GM18505 (cell line): ENCODE data around the gene SMG7.

Experiments used
- ATAC-seq: cut with Tn5 transposase; IDR thresholded peaks from one replicate; pipeline ENCODE4 v1.9.1; 2021; ENCODE audit not compliant: unreplicated experiment
- POLR2A ChIP-seq: IDR thresholded peaks from 4 replicates; pipeline ENCODE4 v1.6.1; 2011; ENCODE audit warnings: borderline replicate concordance; ENCODE audit not compliant: insufficient read depth, insufficient read length; ENCODE audit errors: extremely low read depth

SMG7 gene

GRCh38 chr1:183483224-183483623, 10.9 kb downstream of the SMG7 start:
- no peak for ATAC-seq
- no peak for TF ChIP-seq POLR2A

- ATAC-seq: no peak
- TF ChIP-seq POLR2A: no peak
Measured at GRCh38 chr1:183484254-183484653, 12.0 kb downstream of the SMG7 start.

DNA sequence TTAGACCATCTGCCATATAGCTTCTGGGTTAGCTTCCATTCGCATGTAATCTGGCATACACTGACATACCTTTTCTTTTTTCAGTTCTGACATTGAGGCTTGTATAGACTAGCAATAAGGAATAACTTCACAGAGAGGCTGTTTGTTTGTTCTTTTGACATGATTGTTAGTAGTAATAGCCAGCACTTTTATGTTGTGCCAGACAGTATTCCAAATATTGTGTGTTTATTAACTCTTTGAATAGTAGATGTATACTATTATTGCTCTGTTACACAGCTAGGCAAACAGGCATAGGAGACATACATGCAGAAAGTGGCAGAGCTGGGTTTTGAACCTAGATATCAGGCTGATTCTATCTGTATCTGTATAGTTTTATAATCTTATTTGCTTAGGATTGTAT, 12.6 kb downstream of the SMG7 start:
- no peak for ATAC-seq

DNA sequence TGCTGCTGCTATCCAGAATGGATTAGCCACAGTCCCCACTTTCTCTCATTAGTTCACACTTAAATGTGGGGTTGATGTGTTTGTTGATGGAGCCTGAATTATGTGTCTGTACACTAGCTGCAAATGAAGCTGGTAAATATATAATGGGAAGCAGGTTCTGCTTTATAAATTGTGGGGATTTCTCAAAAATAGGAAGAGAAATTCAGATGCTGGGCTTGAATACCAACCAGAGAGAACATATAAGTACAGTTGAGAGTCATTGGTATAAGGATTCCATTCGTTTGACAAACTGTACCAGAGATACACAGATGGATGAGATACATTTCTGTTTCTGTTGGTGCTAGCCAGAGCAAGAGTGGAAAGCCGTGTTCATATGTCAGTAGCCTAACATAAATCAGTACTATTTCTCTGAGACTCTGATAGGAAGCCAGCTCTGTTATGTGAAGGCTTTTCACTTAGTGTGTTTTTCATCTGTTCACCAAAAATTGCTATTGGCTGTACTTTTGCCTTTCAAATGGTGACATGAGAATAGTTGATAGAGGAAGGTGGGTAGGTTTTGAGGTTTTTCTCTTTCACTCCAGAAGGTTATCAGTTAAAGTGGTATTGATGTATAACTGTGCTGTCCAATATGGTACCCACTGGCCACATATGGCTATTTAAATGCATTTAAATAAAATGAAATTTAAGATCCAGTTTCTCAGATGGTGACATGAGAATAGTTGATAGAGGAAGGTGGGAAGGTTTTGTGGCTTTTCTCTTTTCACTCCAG, 15.6 kb downstream of the SMG7 start:
- ATAC-seq: no peak
- TF ChIP-seq POLR2A: no peak

More for the DNA sequence above, 12.6 kb downstream of the SMG7 start:
- no peak for TF ChIP-seq POLR2A

- no peak for TF ChIP-seq POLR2A
- ATAC-seq: no peak
Measured at GRCh38 chr1:183490932-183491331, 18.6 kb downstream of the SMG7 start.

GRCh38 chr1:183493540-183494245, 21.4 kb downstream of the SMG7 start:
- no peak for ATAC-seq
- TF ChIP-seq POLR2A: no peak

DNA sequence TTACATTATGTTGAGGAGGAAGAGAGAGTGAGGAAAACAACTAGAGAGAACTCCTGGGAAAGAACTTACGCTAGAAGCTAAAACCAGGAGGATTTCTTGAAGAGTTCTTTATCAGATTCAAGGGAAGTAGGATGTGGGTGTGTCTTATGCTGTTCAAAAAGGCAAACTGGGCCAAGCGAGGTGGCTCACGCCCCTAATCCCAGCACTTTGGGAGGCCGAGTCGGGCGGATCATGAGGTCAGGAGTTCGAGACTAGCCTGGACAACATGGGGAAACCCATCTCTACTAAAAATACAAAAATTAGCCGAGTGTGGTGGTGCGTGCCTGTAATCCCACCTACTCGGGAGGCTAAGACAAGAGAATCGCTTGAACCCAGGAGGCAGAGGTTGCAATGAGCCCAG, 23.1 kb downstream of the SMG7 start:
- ATAC-seq: no peak
- TF ChIP-seq POLR2A: no peak

GRCh38 chr1:183497218-183497617, 24.9 kb downstream of the SMG7 start:
- no peak for ATAC-seq
- TF ChIP-seq POLR2A: no peak

GRCh38 chr1:183498342-183498991, 26.2 kb downstream of the SMG7 start:
- no peak for TF ChIP-seq POLR2A
- no peak for ATAC-seq

- no peak for ATAC-seq
- no peak for TF ChIP-seq POLR2A
Measured at GRCh38 chr1:183505454-183506089, 33.3 kb downstream of the SMG7 start.

- no peak for TF ChIP-seq POLR2A
- ATAC-seq: no peak
Measured at GRCh38 chr1:183506561-183506960, 34.3 kb downstream of the SMG7 start.

DNA sequence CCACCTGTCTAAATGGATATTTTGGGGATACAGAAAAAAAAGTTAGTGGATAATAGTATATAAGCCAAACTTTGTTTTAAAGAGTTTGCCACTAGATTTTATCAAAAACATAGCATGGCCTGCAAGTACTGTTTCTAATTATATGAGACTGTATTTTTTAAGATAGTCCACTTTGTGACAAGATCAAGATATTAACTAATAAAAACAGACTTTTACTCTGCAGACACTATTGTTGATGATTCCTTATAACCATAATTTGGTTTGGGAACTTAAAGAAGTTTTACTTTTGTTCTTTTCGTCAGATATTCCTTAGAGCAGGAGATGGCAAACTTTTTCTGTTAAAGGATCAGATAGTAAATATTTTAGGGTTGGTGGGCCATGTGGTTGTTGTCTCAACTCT, 36.4 kb downstream of the SMG7 start:
- no peak for ATAC-seq
- TF ChIP-seq POLR2A: no peak

- no peak for ATAC-seq
- TF ChIP-seq POLR2A: no peak
Measured at GRCh38 chr1:183512450-183512849, 40.2 kb downstream of the SMG7 start.
